Cardiac septum (tissue), 1 donor: ENCODE results near the gene SLPI. TPM values are rescaled to one million over a fixed set of nuclear protein-coding genes. Genes with fewer than 3 reads are reported as not detected.

Experiments
- DNase-seq: peaks from one replicate; pipeline ENCODE4 v3.0.0-alpha.2; 2020; ENCODE audit warnings: low spot score
- intact Hi-C: fragments of 100-400 bp; cut with DNase I; formaldehyde crosslinking; loops from one replicate; pipeline ENCODE4 v1.14.0; 2022
- total RNA-seq: library from RNA; stranded (reverse); fragmentation: NEBNext Ultra II Directional; extraction: Animal tissue kit (Norgen Biotek cat#: 25700); gene quantifications from one replicate; pipeline ENCODE4 v1.2.1, GENCODE V29; 2021
- donor health status: DM: no; HTN: no; CAD: no.

The SLPI gene
- total RNA-seq, 1 donor from 2014 or later, result 1.3 TPM

DNA sequence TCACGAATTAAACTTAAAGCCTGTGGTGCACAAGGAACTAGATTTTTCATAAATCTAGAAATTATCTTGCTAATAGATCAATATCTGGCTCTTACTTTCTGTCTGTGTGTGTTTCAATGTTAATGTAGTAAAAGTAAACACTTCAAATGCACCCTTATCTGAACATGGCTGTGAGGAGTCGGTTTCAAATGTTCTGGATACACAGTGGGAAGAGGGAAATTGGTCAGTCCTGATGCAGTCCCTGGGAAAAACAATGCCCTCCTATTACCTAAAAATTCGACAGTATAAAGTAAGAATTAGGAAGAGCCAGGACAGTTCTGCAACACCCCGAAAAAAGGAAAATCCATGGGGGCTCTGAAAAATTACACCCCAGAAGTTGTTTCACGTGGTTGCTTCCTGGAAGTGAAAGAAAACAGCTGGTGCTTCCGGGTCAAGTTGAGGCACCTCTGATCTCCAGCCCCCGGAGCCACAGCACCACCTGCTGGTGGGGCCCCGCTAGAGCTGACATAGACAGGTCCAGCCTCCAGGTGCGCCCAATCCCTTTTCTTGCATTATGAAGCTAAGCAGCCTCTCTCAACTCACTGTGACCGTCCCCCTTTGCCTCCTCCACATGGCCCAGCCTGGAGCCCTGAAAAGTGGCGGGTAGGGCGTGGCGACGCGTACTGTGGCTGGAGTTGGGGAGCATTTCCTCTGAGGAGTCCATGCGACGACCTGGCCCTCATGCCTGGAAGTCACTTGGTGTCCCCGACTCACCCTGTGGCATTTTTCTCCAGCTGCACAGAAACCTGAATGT, 24.9 kb downstream of the SLPI start:
- no peak for DNase-seq
- intact Hi-C loops, result no loop called here

DNA sequence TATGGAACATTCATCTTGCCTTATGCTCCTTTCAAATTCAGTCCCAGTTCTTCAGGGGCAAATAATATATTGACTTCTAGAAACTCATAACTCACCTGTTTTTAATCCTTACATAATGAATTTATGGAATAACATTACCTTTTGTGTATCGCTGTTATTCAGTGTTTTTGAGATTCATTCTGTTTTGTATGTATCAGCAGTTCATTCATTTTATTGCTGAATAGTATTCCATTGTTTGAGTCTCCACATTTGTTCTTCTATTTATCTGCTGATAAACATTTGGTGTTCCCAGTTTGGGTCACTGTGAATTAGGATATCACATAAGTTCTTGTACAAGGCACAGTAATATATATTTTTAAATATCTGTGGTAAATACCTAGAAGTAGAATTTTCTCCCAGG, 28.1 kb downstream of the SLPI start:
- DNase-seq, result no peak
- intact Hi-C loops, result no loop called here

DNA sequence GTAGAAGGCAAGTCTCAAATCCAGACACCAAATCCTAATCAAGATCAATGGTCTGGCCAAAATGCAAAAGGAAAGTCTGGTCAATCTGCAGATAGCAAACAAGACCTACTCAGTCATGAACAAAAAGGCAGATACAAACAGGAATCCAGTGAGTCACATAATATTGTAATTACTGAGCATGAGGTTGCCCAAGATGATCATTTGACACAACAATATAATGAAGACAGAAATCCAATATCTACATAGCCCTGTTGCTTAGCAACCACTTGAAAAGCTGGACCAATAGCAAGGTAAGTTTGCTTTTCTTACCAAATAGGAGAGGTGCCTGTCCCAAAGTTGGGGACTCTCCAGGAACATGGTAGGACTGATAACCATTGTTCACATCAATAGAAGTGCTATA, 31.2 kb downstream of the SLPI start:
- DNase-seq, result no peak
- intact Hi-C loops, result no loop called here

DNA sequence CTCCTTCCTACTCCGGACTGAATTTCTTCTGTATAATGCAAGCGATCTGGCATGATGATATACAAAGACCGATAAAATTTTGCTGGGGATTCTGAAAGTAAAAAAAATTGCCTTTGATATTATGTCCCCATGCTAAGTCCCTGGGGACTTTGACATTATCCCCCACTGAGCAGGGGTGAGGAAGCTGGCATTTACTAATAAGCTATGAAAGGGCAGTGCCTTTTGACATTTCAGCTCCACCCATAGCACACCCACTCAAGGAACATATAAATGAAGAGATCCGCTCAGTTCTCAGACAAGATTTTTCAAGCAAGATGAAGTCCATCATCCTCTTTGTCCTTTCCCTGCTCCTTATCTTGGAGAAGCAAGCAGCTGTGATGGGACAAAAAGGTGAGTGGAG, 33.3 kb downstream of the SLPI start, which contains the start of gene SEMG2:
Gene SEMG2 (plus strand): TSS at position 298 of the 400 bp plus-strand sequence. CDS start 17 bp downstream, at position 315.
- intact Hi-C loops, result no loop called here
- no peak for DNase-seq

DNA sequence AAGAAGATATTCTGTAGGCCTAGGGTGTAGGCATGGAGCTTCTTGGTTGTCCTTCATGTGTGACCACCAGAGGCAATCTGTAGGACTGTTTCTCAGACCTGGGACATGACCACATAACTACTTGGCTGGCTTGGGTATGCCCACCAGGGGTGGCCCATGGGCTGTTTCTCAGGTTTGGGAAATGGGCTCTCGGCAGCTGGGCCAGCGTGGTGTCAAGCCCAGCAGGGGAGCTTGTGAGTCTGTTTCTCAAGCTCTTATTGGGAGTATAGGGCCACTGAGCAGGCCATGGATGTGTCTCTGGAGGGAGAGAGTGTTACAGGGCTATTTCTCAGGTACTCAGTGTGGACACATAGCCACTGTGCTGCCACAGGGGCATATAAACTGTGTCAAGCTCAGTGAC, 35.7 kb downstream of the SLPI start:
- DNase-seq, result no peak

DNA sequence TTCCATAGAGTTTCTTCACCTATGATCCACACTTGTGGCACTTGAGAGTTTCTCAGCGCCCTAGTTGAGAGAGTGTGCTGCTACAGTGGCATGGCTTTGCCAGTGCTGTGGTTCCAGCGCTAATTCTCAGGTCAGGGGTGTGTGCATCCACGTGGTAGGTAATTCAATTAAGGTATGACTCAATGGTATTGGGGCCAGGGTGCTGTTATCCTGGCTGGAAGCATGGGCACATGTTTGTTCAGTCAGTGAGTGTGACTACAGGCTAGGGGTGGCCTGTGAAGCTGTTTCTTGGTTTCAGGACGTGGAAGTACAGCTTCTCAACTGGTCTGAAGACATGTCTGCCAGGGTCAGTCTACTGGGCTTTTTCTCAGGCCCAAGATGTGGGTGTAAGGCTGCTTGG, 36.2 kb downstream of the SLPI start:
- intact Hi-C loops, result no loop called here
- no peak for DNase-seq

More for the DNA sequence above, 35.7 kb downstream of the SLPI start:
- intact Hi-C loops, result no loop called here

DNA sequence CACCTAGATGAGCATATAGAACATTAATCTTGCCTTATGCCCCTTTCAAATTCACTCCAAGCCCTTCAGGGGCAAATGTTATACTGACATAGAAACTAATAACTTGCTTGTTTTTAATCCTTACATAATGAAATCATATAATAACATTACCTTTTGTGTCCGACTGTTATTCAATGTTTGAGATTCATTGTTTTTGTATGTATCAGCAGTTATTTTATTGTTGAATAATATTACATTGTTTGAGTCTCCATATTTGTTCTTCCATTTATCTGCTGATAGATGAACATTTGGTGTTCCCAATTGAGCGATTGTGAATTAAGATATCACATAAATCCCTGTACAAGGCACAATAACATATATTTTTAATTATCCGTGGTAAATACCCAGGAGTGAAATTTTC, 41.5 kb downstream of the SLPI start:
- intact Hi-C loops, result no loop called here
- no peak for DNase-seq

DNA sequence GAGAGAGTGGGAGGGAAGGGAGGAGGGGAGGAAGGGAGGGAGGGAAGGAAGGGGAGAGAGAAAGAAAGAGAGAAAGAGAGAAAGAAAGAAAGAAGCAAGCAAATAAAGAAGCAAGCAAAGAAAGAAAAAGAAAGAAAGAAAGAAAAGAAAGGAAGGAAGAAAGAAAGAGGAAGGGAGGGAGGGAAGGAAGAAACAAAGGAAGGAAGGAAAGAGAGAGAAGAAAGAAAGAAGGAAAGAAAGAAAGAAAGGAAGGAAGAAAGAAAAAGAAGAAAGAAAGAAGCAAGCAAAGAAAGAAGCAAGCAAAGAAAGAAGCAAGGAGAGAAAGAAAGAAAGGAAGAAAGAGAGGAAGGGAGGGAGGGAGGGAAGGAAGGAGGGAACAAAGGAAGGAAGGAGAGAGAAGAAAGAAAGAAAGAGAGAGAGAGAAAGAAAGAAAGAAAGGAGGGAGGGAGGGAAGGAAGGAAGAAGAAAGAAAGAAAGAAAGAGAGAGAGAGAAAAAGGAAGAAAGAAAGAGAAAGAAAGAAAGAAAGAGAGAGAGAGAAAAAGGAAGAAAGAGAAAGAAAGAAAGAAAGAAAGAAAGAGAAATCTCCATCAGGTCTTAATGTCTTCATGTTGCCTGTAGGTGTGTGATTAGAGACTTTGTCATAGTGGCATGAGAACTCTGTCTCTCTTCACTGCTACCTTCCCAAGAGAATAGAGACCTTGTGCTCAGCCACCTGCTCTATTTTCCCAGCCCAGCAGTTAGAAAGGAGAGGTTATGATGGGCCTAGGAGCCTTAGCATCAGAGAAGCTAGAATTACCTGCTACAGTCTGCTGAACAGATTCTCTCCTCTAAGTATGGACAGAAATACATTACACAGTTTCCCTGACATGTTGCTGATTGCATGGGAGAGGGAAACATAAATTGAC, 42.5 kb downstream of the SLPI start:
- intact Hi-C loops, result no loop called here
- DNase-seq, result no peak

DNA sequence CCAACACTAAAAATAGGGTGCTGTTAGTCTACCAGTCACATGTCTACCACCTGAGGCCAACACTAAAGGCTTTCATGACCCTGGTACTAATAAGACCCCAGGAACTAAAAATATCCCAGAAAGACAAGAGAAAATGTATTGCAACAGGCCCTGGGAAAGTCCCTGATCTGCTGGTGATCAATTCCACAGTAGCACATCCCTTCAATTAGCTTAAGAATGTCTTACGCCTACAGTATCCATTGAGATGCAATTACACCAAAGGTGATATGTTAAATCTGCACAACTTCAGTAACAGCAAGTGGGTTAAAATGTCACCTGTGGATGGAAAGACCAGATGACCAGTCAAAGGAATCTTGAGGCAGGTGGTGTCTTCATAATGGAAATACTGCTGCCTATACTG, 44.4 kb downstream of the SLPI start:
- intact Hi-C loops, result no loop called here

DNA sequence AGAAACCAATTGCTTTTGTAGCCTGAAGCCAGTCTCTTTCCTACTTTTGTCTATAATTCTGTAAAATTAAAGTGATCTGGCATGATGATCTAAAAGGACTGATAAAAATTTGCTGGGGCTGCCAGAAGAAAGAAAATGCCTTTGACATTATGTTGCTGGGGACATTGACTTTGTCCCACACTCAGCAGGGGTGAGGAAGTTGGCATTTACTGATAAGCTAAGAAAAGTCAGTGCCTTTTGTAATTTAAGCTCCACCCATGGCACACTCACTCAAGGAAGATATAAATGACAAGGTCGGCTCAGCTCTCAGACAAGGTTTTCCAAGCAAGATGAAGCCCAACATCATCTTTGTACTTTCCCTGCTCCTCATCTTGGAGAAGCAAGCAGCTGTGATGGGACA, 47.6 kb downstream of the SLPI start, which contains the start of gene SEMG1:
Gene SEMG1 (plus strand): TSS at position 309 of the 400 bp plus-strand sequence. CDS start 21 bp downstream, at position 330.
- DNase-seq, result no peak
- intact Hi-C loops, result no loop called here

More for the DNA sequence above, 44.4 kb downstream of the SLPI start:
- DNase-seq, result no peak

Other genes starting within 250 kb of the SLPI start
- gene KCNS1, start 153.4 kb downstream of the SLPI start, total RNA-seq, result 0.08 TPM
- gene WFDC5, start 139.4 kb downstream of the SLPI start, total RNA-seq, result not detected
- gene WFDC12, start 130.1 kb downstream of the SLPI start, total RNA-seq, result not detected
- 0.62 TPM for gene PI3, start 79.7 kb downstream of the SLPI start, total RNA-seq
- not detected for gene SEMG1, start 47.5 kb downstream of the SLPI start, total RNA-seq
- not detected for gene SEMG2, start 33.2 kb downstream of the SLPI start, total RNA-seq
- gene RBPJL, start 52.3 kb upstream of the SLPI start, total RNA-seq, result not detected
- not detected for gene MATN4, start 53.7 kb upstream of the SLPI start, total RNA-seq
- 100 TPM for gene SDC4, start 93.9 kb upstream of the SLPI start, total RNA-seq
- gene SYS1, start 108.6 kb upstream of the SLPI start, total RNA-seq, result 17.4 TPM
- gene TP53TG5, start 123.8 kb upstream of the SLPI start, total RNA-seq, result 2.2 TPM
- gene DBNDD2, start 153.7 kb upstream of the SLPI start, total RNA-seq, result 209 TPM
- 139 TPM for gene PIGT, start 161.6 kb upstream of the SLPI start, total RNA-seq
- 1.0 TPM for gene WFDC2, start 215.2 kb upstream of the SLPI start, total RNA-seq